Kidney capillary endothelial cell (primary cell): ENCODE measurements around the gene HDAC4.

ENCODE experiments used
- DNase-seq: peaks from one replicate; pipeline ENCODE4 v3.0.0-alpha.2; 2018; ENCODE audit warnings: low spot score

Gene HDAC4

GRCh38 chr2:239216614-239217273 is 184.1 kb downstream of the HDAC4 start:
- peak; percentile 46 for DNase-seq

- no peak for DNase-seq
These were observed 184.7 kb downstream of the HDAC4 start for GRCh38 chr2:239215988-239216613.

- DNase-seq = no peak
These were observed 185.5 kb downstream of the HDAC4 start for GRCh38 chr2:239215136-239215925.

- DNase-seq = no peak
These were observed 186.1 kb downstream of the HDAC4 start for GRCh38 chr2:239214725-239215124.

GRCh38 chr2:239213643-239214101 is 187.1 kb downstream of the HDAC4 start:
- DNase-seq = no peak

- no peak for DNase-seq
These were observed 187.7 kb downstream of the HDAC4 start for GRCh38 chr2:239212929-239213642.

- DNase-seq = no peak
These were observed 188.5 kb downstream of the HDAC4 start for GRCh38 chr2:239212121-239212928.

- no peak for DNase-seq
These were observed 189.3 kb downstream of the HDAC4 start for GRCh38 chr2:239211396-239212094.

- DNase-seq = no peak
These were observed 191.0 kb downstream of the HDAC4 start for GRCh38 chr2:239209783-239210182.

GRCh38 chr2:239208465-239209180 is 192.2 kb downstream of the HDAC4 start:
- DNase-seq = no peak

GRCh38 chr2:239206851-239207250 is 194.0 kb downstream of the HDAC4 start:
- DNase-seq = no peak

- DNase-seq = no peak
These were observed 194.8 kb downstream of the HDAC4 start for GRCh38 chr2:239206042-239206441.

GRCh38 chr2:239204876-239205468 is 195.8 kb downstream of the HDAC4 start:
- DNase-seq = no peak

- no peak for DNase-seq
These were observed 196.5 kb downstream of the HDAC4 start for GRCh38 chr2:239204136-239204875.

- no peak for DNase-seq
These were observed 197.2 kb downstream of the HDAC4 start for GRCh38 chr2:239203443-239204135.

GRCh38 chr2:239202836-239203235 is 198.0 kb downstream of the HDAC4 start:
- no peak for DNase-seq

- no peak for DNase-seq
These were observed 198.5 kb downstream of the HDAC4 start for GRCh38 chr2:239202343-239202742.

GRCh38 chr2:239201884-239202283 is 198.9 kb downstream of the HDAC4 start:
- DNase-seq = no peak

- DNase-seq = no peak
These were observed 199.3 kb downstream of the HDAC4 start for GRCh38 chr2:239201531-239201876.
